Stimulated activated CD8-positive, alpha-beta memory T cell treated with anti-CD3 and anti-CD28 coated beads, Interleukin-2, amount 100 ng/mL, for 1 hour (primary cell): ENCODE results near the gene TBX10.
"Not testable (repeated sequence)": the region's sequence is repeated elsewhere in the genome, so short reads cannot be mapped to it uniquely, and the experiment has no call there.

Experiments used
- DNase-seq, 2 donors: peaks; one replicate each; pipeline ENCODE4 v3.0.0-alpha.2; 2020; ENCODE audit warnings: low read depth in 2 of 2

Gene TBX10

GRCh38 chr11:67632175-67632981 is 7.2 kb downstream of the TBX10 start:
- DNase-seq, result no peak

- DNase-seq, result no peak
Observed at GRCh38 chr11:67631853-67632174, 7.7 kb downstream of the TBX10 start.

- no peak for DNase-seq
Observed at GRCh38 chr11:67631411-67631810, 8.2 kb downstream of the TBX10 start.

DNA sequence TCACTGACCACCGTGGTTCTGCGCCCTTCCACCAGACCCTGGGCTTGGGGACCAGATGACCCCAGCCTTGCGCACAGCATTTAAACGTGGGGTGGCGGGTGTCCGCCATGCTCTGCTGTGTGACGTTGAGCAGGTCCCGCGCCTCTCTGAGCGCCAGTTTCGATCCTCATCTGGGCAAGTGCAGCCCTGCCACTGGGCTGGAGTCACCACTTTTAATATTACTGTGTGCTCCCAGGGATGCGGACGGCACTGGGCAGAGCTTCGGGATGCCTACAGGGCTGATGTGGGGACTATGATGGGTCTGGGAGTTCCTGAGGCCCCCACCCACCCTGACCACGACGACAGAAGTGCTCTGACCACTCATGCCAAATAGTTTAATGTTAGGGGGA is 8.6 kb downstream of the TBX10 start:
- DNase-seq, result no peak

DNA sequence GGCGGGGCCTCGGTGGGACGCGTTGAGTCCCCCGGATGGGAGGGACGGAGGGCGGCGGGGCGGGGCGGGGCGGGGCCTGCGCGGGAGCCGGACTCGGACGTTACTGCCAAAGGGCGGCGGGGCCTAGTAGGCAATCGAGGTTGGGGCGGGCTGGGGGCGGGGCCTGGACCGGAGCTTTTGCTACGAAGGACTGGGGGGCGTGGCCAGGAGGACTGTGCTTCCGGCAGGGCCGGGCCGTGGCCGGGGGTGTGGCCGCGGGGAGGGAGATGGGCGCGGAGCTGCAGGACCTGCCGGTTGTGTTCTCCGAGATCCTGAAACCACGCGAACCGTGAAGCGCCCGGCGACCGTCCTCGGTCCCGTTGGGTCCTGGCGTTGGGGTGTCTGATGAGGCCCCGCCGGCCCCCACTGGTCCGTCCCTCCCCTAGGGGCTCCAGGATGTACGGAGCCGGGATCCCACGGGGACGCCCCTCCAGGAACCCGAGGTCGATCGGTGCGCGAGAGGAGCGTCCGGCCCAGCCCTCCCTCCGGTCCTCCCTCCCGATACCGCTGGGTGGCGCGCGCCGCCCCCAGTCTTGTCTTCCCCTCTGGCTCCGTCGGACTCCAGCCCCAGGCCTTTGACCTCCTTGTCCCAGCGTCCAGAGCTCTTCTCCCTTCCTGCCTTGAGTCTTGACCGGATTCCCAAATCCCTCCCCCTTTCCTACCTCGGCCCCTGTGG is 9.2 kb downstream of the TBX10 start:
- DNase-seq, result peak; percentile 87 to 96

DNA sequence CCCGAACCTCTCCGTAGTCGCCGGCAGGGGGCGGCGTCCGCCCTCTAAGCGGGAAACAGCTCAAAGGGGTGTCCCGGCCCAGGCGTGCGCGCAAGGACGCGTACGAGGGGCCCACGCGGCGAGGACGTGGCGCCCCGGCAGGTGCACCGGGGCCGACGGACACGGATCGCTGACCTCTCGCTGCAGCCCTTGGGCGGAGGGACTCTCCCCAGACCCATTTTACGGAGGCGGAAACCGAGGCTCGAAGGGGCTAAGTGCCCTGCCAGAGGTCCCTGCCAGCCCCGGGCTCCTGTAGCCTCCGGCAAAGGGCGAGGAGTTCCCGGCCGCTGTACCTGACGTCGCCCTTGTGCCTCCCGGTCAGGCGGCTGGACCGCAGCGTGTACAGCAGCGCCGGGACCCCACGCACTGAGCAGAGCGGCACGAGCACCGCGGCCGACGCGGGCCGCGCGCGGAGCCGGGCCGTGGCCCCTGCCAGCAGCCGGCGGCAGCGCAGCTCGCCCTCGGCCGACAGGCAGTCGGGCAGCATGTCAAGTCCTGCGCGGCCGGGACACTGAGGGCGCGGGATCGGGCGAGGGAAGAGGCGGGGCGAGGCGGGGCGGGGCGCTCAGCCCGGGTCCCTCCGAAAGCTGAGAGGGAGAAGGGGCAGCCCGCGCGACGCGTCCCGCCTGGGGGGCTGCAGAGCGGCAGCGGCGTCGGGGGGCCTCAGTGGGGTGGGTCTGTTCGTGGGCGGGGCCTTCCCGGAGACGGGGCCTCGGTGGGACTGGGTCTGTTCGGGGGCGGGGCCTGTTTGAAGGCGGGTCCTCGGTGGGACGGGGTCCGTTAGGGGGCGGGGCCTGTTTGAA is 10.0 kb downstream of the TBX10 start, which contains the start of gene NUDT8:
Gene NUDT8, minus strand, starts transcription at position 552 of the 842 bp plus-strand sequence. Its CDS starts 26 bp downstream, at position 526.
- DNase-seq, result peak; percentile 70 to 83

DNA sequence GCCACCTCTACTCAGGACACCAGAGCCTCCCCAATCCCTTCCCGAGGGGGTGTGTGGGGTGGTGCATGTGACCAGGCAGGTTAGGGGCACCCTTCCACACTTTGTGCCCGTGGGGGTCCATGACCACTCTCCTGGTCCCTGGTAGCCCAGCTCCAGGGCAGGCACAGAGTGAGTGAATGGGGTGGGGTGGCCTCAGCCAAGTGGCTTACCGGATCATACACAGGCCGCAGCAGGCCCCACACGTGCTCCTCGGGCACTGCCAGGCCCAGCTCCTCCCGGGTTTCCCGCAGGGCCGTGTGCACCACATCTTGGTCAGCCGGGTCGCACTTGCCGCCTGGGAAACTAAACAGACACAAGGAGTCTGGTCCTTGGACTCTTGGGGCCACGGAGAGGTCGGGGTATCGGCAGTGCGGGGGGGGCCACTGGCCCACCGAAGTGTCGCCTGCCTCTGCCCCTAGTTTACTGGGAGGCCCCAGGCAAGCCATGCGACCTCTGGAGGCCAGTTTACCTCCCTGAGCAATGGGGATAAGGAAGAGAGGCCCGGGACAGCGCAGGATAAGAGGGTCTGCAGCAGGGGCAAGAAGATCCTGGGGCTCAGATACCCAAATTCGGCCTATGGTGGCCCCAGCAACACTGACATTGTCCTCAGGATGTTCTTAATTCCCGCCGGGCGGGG is 10.7 kb downstream of the TBX10 start:
- DNase-seq, result no peak

DNA sequence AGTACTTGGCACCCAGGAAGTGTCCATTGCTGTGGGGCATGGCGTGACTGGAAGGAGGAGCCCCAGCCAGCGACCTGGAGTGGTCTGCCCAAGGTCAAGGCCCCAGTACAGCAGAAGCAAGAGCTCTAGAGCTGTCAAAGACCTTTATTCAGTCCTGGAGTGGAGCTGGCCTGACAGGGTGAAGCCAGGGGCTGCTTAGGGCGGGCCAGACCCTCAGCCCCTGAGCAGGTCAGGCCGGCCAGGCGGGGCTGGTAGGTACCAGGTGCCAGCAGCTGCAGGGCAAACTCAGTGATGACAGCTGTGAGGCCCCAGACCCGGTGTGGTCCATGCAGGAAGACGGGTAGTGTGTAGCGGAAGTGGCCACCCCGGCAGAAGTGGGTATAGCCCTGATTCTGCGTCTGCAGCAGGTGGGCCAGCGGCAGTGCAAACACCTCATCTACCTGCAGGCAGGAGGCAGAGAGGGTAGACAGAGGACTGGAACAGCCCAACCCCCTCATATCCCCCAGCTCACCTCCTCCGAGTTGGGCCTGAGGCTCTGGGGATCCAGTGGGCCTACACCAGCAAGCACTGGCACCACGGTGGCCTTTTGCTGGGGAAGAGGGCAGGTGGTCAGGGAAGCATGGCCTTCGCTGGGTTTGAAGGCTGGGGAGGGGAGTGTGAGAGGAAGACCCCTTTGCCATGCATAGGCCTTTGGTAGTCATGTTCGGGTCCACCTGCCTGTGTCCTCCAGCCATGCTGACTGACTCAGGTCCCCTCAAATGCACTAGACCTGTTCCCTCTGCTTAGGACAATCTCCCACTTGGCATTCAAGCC is 11.5 kb downstream of the TBX10 start:
- DNase-seq, result no peak

- DNase-seq, result no peak
Observed at GRCh38 chr11:67627441-67627811, 12.1 kb downstream of the TBX10 start.

- DNase-seq, result no peak
Observed at GRCh38 chr11:67626970-67627369, 12.6 kb downstream of the TBX10 start.

- DNase-seq, result not testable (repeated sequence)
Observed at GRCh38 chr11:67626131-67626833, 13.3 kb downstream of the TBX10 start.

GRCh38 chr11:67623795-67624194 is 15.8 kb downstream of the TBX10 start:
- not testable (repeated sequence) for DNase-seq

DNA sequence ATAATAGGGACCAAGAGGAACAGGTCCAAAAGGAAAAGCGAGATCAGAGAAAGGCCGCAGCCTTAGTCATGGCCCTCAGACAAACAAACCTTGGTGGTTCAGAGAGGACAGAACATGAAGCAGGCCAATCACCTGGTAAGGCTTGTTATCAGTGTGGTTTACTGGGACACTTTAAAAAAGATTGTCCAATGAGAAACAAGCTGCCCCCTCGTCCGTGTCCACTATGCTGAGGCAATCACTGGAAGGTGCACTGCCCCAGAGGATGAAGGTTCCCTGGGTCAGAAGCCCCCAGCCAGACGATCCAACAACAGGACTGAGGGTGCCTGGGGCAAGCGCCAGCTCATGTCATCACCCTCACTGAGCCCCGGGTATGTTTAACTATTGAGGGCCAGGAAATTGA is 16.7 kb downstream of the TBX10 start:
- not testable (repeated sequence) for DNase-seq

DNA sequence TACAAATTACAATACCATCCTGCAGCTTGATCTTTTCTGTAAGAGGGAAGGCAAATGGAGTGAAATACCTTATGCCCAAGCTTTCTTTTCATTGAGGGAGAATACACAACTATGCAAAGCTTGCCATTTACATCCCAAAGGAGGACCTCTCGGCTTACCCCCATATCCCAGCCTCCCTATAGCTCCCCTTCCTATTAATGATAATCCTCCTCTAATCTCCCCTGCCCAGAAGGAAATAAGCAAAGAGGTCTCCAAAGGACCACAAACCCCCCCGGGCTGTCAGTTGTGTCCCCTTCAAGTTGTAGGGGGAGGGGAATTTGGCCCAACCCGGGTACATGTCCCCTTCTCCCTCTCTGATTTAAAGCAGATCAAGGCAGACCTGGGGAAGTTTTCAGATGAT is 17.6 kb downstream of the TBX10 start:
- DNase-seq, result not testable (repeated sequence)

- not testable (repeated sequence) for DNase-seq
Observed at GRCh38 chr11:67620621-67621020, 18.9 kb downstream of the TBX10 start.

GRCh38 chr11:67619683-67620618 is 19.6 kb downstream of the TBX10 start:
- DNase-seq, result not testable (repeated sequence)

DNA sequence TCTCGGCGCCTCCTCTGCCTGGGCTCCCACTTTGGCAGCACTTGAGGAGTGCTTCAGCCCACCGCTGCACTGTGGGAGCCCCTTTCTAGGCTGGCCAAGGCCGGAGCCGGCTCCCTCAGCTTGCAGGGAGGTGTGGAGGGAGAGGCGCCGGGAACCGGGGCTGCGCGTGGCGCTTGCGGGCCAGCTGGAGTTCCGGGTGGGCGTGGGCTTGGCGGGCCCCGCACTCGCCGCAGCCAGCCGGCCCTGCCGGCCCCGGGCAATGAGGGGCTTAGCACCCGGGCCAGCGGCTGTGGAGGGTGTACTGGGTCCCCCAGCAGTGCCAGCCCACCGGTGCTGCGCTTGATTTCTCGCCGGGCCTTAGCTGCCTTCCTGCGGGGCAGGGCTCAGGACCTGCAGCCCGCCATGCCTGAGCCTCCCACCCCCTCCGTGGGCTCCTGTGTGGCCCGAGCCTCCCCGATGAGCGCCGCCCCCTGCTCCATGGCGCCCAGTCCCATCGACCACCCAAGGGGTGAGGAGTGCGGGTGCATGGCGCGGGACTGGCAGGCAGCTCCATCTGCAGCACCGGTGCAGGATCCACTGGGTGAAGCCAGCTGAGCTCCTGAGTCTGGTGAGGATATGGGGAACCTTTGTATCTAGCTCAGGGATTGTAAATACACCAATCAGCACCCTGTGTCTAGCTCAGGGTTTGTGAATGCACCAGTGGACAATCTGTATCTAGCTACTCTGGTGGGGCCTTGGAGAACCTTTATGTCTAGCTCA is 20.5 kb downstream of the TBX10 start:
- DNase-seq, result not testable (repeated sequence)

GRCh38 chr11:67617243-67617953 is 22.2 kb downstream of the TBX10 start:
- no peak for DNase-seq
